Endothelial cell (in vitro differentiated cells): ENCODE measurements around the gene CDX1. TPM values are rescaled to one million over a fixed set of nuclear protein-coding genes. Genes with fewer than 3 reads are reported as not detected.

Experiments
- DNase-seq: peaks from one replicate; pipeline ENCODE4 v3.0.0; 2021; ENCODE audit warnings: low spot score
- H3K27ac Mint-ChIP-seq: one replicate; pipeline ENCODE4 v1.8.0; 2021; ENCODE audit warnings: mixed read lengths, inconsistent platforms; ENCODE audit not compliant: unreplicated experiment
- H3K27me3 Mint-ChIP-seq: one replicate; pipeline ENCODE4 v1.8.0; 2021; ENCODE audit warnings: mild to moderate bottlenecking, moderate library complexity, mixed read lengths, inconsistent platforms; ENCODE audit not compliant: unreplicated experiment
- H3K36me3 Mint-ChIP-seq: one replicate; pipeline ENCODE4 v1.8.0; 2021; ENCODE audit warnings: mild to moderate bottlenecking, low read depth, mixed read lengths, inconsistent platforms; ENCODE audit not compliant: unreplicated experiment
- H3K4me1 Mint-ChIP-seq: one replicate; pipeline ENCODE4 v1.8.0; 2021; ENCODE audit warnings: mild to moderate bottlenecking, mixed read lengths, inconsistent platforms; ENCODE audit not compliant: unreplicated experiment
- H3K4me3 Mint-ChIP-seq: one replicate; pipeline ENCODE4 v1.8.0; 2021; ENCODE audit warnings: mild to moderate bottlenecking, mixed read lengths, inconsistent platforms; ENCODE audit not compliant: unreplicated experiment
- H3K9me3 Mint-ChIP-seq: one replicate; pipeline ENCODE4 v1.8.0; 2021; ENCODE audit warnings: mixed read lengths, inconsistent platforms; ENCODE audit not compliant: unreplicated experiment
- total RNA-seq: library from RNA; stranded (reverse); fragmentation: NEBNext Ultra II Directional; extraction: Animal tissue kit (Norgen Biotek cat#: 25700); gene quantifications from one replicate; pipeline ENCODE4 v1.2.1, GENCODE V29; 2021; ENCODE audit not compliant: unreplicated experiment
- TF ChIP-seq, protein P1 (sequence below): fragments of 200-600 bp; sonication (generic); IDR thresholded peaks from one replicate; pipeline ENCODE4 v1.5.0; 2021; ENCODE audit warnings: antibody characterized with exemption; ENCODE audit not compliant: unreplicated experiment

CDX1 gene
- total RNA-seq, 1 donor from 2014 or later, result 0.59 TPM

DNA sequence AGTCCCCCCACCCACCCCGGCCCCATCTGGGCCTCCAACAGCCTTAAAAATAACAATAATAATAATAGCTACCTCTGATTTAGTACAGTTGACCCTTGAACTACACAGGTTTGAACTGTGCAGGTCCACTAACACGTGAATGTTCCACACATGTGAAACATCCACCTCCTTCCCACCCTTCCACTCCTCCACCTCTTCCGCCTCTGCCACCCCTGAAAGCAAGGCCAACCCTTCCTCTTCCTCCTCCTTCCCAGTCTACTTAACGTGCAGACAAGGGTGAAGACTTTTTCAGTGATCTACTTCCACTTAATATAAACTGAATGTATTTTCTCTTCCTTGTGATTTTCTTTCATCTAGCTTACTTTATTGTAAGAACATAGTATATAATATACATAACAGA is 21.7 kb upstream of the CDX1 start:
- no peak overlapping the region for H3K27ac Mint-ChIP-seq
- H3K4me1 Mint-ChIP-seq, result peaks cover 36% of the 10 kb centered on the region
- peaks cover 18% of the 10 kb centered on the region for H3K27me3 Mint-ChIP-seq
- TF ChIP-seq, protein P1, sequence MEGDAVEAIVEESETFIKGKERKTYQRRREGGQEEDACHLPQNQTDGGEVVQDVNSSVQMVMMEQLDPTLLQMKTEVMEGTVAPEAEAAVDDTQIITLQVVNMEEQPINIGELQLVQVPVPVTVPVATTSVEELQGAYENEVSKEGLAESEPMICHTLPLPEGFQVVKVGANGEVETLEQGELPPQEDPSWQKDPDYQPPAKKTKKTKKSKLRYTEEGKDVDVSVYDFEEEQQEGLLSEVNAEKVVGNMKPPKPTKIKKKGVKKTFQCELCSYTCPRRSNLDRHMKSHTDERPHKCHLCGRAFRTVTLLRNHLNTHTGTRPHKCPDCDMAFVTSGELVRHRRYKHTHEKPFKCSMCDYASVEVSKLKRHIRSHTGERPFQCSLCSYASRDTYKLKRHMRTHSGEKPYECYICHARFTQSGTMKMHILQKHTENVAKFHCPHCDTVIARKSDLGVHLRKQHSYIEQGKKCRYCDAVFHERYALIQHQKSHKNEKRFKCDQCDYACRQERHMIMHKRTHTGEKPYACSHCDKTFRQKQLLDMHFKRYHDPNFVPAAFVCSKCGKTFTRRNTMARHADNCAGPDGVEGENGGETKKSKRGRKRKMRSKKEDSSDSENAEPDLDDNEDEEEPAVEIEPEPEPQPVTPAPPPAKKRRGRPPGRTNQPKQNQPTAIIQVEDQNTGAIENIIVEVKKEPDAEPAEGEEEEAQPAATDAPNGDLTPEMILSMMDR, result no peak
- H3K36me3 Mint-ChIP-seq, result peaks cover 14% of the 10 kb centered on the region
- peak overlapping the region; percentile 32 for H3K4me3 Mint-ChIP-seq
- no peak for DNase-seq
- no peaks in the 10 kb centered on the region for H3K9me3 Mint-ChIP-seq

DNA sequence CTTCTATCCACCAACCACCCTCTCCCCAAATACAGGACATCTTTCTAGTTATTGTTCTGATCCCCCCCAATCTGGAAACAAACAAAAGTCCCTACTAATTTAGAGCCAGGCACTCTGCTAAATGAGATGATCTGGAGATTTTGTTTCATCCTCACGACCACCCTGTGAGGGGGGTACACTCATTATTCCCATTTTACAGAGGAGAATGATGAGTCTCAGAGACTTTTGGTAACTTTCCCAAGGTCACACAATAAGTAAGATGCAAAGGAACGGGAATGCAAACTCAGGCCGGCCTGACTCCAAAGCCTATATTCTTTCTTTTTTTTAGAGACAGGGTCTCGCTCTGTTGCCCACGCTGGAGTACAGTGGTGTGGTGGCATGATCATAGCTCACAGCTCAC is 20.3 kb upstream of the CDX1 start:
- Mint-ChIP-seq H3K27ac (no peak overlapping the region), H3K27me3 (peaks cover 17% of the 10 kb centered on the region), H3K9me3 (no peaks in the 10 kb centered on the region), H3K4me3 (no peak overlapping the region), H3K4me1 (peaks cover 26% of the 10 kb centered on the region), H3K36me3 (peaks cover 11% of the 10 kb centered on the region)
- no peak for DNase-seq
- TF ChIP-seq, protein P1, result no peak

DNA sequence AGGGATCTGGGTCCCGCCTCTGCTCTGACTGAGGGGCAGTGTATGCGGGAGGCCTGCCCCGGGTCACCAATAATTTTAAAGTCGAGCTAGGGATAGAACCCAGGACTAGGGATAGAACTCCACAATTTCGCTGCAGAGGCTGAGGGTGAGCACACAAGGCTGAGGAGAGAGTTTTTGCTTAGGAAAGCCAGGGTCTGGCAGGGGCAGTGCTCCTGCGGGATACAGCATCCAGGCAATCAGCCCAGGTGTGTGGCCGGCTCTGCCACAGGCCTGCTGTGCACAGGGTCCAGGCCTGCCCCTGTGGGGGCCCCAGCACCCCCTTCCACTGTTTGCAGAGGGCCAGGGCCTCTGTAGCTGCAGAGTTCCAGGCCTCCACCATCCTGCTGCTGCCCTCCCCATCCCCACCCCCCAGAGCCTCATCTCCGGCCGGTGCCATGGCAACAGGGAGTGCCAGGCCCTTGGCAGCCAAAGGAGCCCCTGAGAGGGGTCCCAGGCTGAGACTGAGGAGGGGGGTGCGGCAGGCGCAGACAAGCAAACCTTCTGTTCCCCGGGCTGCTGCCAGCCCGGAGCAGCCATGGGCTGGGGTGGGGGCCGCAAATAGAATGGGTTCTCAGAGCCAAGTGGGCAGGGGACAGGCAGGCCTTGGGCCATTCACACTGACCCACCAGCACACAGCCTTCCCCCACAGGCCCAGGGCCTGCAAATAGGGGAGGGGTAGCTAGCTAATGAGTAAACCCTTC is 19.5 kb upstream of the CDX1 start:
- Mint-ChIP-seq H3K4me3 (no peak overlapping the region), H3K36me3 (peaks cover 7% of the 10 kb centered on the region), H3K27ac (no peak overlapping the region), H3K4me1 (peaks cover 19% of the 10 kb centered on the region), H3K27me3 (peaks cover 10% of the 10 kb centered on the region), H3K9me3 (no peaks in the 10 kb centered on the region)
- DNase-seq, result no peak
- TF ChIP-seq, protein P1, result no peak

DNA sequence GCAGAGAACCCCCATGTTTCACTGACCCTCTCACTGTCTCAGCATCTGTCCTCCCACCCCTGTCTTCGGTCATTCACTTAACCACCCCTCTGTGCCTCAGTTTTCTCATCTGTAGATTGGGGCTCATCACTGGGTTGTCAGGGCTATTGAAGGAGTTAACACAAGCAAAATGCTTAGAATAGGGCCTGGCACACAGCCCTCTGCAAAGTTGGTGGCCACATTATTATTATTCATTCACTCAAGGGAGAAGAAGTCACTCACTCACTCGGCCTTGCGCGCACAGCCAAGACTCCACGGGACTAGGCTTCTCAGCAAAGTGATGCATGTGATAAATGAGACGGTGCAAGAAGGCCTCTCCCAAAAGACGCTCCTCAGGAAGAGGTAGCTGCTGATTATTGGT is 18.9 kb upstream of the CDX1 start:
- TF ChIP-seq, protein P1, result no peak
- peaks cover 10% of the 10 kb centered on the region for H3K27me3 Mint-ChIP-seq
- H3K4me1 Mint-ChIP-seq, result peaks cover 19% of the 10 kb centered on the region
- no peak for DNase-seq
- H3K9me3 Mint-ChIP-seq, result no peaks in the 10 kb centered on the region
- H3K36me3 Mint-ChIP-seq, result peaks cover 6% of the 10 kb centered on the region
- H3K27ac Mint-ChIP-seq, result no peak overlapping the region
- H3K4me3 Mint-ChIP-seq, result no peak overlapping the region

DNA sequence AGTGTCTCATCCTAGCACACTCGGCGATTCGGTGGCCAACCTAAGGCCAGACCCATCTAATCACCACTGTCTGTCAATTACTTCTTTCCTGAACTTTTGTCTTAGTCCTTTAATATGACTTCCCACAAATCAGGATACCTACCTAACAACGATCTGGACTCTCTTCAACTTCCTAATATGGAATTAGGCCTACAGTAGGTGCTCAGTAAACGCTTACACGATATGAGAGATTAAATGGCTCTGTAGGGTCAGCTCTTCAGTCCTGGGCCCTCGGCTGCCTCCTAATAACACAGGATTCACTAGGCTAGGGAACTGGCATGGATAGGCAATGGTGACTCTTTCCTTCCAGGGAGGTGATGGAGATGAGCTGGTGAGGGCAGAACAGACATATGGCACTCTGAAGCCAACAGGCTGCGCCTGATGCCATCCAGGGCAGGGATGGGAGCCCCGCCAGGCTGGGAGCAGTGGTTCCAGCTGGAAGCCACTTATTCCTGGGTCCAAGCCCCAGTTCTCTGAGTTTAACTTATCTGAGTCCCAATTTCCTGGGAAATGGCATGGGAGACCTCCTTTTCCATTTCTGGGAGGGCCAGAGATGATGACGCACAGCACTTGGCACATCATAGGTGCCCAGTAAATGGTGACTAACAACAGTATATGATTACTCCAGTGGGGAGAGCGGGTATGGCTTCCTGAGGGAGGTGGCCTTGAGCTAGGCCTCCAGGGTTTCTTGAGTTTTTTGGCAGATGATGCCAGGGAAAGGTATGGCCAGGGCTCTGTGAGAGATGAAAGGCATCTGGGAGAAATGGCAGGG is 18.3 kb upstream of the CDX1 start:
- H3K9me3 Mint-ChIP-seq, result no peaks in the 10 kb centered on the region
- H3K4me3 Mint-ChIP-seq, result peak overlapping the region; percentile 10
- peaks cover 8% of the 10 kb centered on the region for H3K27me3 Mint-ChIP-seq
- peaks cover 16% of the 10 kb centered on the region for H3K4me1 Mint-ChIP-seq
- no peak overlapping the region for H3K27ac Mint-ChIP-seq
- H3K36me3 Mint-ChIP-seq, result peaks cover 4% of the 10 kb centered on the region
- no peak for DNase-seq
- TF ChIP-seq, protein P1, result no peak
